Fibroblast of villous mesenchyme (primary cell): ENCODE data around the gene TEX48. TPM values are rescaled to one million over a fixed set of nuclear protein-coding genes. Genes with fewer than 3 reads are reported as not detected.

ENCODE experiments used
- DNase-seq: peaks from one replicate; pipeline ENCODE4 v3.0.0-alpha.2; 2010; ENCODE audit warnings: low read depth
- H3K4me3 ChIP-seq: 2 replicates; pipeline ENCODE4 v1.5.1; 2011; ENCODE audit warnings: low read depth, mild to moderate bottlenecking, low read length
- total RNA-seq: library from RNA; depleted of rRNA; stranded (reverse); fragments of >200 nt; gene quantifications from 2 replicates; pipeline ENCODE4 v1.2.3, GENCODE V29; 2012
- TF ChIP-seq, protein P1 (sequence below): IDR thresholded peaks from 2 replicates; pipeline ENCODE4 v1.5.1; 2012; ENCODE audit warnings: low read depth, mild to moderate bottlenecking, low read length; ENCODE audit not compliant: insufficient read depth

The TEX48 gene
- total RNA-seq, 1 donor, result not detected

DNA sequence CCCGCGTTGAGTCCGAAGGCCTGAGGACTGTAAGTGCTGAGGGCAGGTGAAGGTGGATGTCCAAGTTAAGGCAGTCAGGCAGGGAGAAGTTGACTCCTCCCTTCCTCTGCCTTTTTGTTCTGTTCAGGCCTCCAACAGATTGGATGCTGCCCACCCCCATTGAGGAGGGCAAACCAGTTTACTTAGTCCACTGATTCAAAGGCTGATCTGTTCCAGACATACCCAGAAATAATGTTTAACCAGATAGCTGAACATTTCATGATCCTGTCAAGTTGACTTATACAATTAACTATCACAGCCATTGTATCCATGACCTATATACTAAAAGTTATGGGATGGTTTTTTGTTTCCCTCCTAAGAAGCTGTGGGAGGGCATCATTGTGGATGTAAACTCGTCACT, 8.3 kb upstream of the TEX48 start:
- TF ChIP-seq, protein P1, sequence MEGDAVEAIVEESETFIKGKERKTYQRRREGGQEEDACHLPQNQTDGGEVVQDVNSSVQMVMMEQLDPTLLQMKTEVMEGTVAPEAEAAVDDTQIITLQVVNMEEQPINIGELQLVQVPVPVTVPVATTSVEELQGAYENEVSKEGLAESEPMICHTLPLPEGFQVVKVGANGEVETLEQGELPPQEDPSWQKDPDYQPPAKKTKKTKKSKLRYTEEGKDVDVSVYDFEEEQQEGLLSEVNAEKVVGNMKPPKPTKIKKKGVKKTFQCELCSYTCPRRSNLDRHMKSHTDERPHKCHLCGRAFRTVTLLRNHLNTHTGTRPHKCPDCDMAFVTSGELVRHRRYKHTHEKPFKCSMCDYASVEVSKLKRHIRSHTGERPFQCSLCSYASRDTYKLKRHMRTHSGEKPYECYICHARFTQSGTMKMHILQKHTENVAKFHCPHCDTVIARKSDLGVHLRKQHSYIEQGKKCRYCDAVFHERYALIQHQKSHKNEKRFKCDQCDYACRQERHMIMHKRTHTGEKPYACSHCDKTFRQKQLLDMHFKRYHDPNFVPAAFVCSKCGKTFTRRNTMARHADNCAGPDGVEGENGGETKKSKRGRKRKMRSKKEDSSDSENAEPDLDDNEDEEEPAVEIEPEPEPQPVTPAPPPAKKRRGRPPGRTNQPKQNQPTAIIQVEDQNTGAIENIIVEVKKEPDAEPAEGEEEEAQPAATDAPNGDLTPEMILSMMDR, result no peak
- no peak for DNase-seq
- H3K4me3 ChIP-seq, result no peak overlapping the region

DNA sequence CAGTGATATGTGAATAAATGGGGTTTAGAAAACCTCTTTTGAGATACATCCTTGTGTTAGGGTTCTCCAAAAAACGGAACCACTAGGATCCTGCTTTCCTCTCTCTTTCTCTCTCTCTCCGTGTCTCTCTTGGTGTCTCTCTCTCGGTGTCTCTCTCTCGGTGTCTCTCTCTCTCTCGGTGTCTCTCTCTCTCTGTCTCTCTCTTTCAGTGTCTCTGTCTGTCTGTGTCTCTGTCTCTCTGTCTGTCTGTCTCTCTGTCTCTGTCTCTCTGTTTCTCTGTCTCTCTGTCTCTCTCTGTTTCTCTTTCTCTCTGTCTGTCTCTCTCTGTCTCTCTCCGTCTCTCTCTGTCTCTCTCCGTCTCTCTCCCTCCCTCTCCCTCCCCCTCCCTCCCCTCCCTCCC, 7.8 kb upstream of the TEX48 start:
- no peak overlapping the region for H3K4me3 ChIP-seq
- TF ChIP-seq, protein P1, result no peak

DNA sequence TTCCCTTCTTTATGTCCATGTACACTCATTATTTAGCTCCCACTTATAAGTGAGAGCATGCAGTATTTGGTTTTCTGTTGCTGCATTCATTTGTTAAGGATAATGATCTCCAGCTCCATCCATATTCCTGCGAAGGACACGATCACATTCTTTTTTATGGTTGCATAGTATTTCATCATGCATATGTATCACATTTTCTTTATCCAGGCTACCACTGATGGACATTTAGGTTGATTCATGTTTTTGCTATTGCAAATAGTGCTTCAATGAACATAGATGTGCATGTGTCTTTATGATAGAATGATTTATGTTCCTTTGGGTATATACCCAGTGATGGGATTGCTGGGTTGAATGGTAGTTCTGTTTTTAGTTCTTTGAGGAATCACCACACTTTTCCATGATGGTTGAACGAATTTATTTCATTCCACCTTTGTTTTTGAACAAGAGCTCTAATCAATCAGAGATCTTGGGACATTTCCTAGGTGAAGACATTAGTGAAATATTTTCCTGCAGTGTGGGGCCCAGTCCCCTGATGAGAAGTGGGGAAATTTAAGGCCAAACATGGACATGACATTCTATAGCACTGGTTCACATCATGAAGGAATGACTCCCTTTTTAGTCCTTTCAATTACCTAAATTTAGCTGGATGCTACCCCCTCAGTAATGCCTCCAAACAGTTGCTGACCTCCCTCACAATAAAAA, 7.1 kb upstream of the TEX48 start:
- no peak overlapping the region for H3K4me3 ChIP-seq
- TF ChIP-seq, protein P1, result no peak
- DNase-seq, result no peak

More for the DNA sequence above, 7.8 kb upstream of the TEX48 start:
- DNase-seq, result no peak

DNA sequence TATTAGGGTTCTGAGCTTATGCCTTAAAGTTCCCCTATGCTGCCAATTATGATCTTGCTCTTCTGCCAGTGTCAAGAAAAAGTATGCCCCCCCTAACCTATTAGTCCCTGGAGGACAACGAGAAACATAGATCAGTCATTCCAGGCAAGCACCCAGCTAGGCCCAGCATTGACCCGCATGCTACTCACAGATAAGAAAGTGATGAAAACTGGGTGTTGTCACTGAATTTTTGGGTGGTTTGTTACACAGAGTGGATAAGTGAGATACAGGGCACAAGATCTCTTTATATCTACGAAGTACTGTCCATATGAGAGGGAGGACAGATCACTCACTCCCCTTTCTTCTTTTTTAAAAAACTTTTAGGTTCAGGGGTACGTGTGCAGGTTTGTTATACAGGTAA, 6.4 kb upstream of the TEX48 start:
- DNase-seq, result no peak
- TF ChIP-seq, protein P1, result no peak
- no peak overlapping the region for H3K4me3 ChIP-seq

DNA sequence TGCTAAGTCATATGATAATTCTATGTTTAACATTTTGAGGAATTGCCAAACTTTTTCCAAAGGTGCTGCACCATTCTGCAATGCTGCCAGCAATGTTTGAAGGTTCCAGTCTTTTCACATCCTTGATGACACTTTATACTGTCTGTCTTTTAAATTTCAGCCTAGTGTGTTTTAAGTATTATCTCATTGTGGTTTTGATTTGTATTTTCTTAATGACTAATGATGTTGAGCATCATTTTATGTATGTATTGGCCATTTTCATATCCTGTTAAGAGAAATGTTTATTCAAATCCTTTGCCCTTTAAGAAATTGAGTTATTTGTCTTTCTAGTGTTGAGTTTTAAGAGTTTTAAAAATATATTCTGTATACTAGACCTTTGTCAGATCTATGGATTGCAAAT, 5.0 kb upstream of the TEX48 start:
- TF ChIP-seq, protein P1, result no peak
- H3K4me3 ChIP-seq, result no peak overlapping the region
- no peak for DNase-seq

DNA sequence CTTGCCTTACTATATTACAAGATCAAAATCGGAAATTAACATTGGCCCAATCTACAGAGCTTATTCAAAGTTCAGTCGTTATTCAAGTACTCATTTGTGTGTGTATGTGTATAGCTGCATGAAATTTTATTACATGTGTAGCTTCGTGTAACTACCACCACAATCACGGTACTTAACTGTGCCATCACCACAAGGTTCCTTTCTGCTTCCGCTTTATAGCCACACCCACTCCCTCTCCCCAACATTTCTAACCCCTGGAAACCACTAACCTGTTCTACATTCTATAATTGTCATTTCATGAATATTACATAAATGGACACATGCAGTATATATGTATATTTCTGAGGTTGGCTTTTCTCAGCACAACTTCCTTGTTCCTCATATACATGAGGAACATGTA, 4.0 kb upstream of the TEX48 start:
- no peak overlapping the region for H3K4me3 ChIP-seq
- TF ChIP-seq, protein P1, result no peak
- no peak for DNase-seq

DNA sequence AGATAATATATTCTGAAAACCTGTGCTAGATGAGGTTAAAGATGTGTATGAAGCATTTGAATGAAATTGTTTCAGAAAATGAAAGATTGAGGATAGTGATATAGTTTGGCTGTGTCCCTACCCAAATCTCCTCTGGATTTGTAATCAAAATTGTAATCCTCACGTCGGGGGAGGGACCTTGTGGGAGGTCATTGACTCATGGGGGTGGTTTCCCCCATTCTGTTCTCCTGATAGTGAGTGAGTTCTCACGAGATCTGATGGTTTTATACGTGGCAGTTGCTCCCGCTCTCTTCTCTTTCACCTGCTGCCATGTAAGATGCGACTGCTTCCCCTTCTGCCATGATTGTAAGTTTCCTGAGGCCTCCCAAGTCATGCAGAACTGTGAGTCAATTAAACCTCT, 2.0 kb upstream of the TEX48 start:
- TF ChIP-seq, protein P1, result no peak

More for the DNA sequence above, 2.0 kb upstream of the TEX48 start:
- no peak overlapping the region for H3K4me3 ChIP-seq
- no peak for DNase-seq
